GM20431 (cell line): ENCODE results near the gene BTK.

ENCODE experiments used
- in situ Hi-C: fragments of 300-500 bp; cut with MseI, MboI; formaldehyde crosslinking; loops from one replicate; pipeline ENCODE4 v1.15.0; 2020; ENCODE audit warnings: low sequenced_read_pairs; ENCODE audit not compliant: unreplicated experiment

BTK gene

DNA sequence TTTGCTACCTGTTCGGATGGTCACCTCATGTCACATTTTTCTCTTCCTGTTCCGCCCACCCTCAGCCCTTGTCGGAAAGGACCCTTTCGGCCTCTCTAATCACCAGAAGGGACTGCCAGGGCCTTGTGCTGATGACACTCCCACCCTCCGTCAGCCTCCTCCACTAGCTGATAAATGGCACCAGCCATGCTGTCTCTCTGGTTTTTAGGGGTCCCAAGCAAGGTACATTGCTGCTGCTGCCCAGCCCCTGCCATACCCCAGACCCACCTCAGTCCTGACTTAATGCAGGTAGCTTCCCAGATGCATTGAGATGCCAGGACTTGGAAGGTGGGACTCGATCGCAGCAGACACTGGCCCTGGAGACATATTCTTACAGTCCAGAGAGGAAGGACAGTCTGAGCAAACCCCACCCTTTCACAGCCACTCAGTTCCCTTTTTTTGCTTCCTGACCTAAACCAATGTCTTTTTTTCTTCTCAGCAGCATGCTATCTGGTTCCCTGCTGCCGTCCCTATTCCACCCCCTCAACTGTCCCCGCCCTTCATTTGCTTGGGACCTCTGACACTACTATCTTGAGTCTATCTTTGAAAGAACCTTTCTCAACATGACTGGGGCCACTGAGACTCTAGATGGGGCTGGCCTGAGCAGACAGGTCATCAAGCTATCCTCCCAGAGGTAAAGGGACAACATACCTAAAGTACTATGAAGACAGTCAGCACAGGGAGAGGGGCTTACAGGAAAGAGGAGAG is at the start of gene BTK:
TSS of gene BTK (minus strand) at position 397 of the 747 bp plus-strand sequence. CDS start 10,907 bp downstream, outside the sequence.
- in situ Hi-C loops = no loop called here

GRCh38 chrX:101430457-101431078 is 44.6 kb upstream of the BTK start:
- in situ Hi-C loops = loop anchor here (25.0 kb wide), 1 partner anchor 357 kb away; no protein-coding TSS in a partner anchor

DNA sequence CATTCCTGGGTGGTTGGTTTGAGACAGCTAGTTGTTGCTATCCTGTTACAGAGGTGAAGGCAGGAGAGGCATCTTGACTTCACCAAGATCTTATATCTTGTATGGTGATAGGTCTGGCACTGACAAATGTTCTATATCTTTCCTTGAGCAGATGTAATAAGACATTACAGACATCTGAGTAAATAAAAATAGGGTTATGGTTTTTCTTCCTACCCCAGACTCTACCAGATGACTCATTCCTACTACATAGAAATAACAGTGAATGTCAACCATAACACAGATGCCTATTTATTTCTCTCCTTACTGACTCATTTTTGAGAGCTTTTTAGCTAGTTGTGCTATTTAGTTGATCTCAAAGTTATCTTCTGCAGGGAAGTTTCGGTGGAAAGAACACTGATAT is 43.9 kb upstream of the BTK start:
- in situ Hi-C loops = loop anchor here (25.0 kb wide), 1 partner anchor 357 kb away; no protein-coding TSS in a partner anchor

- in situ Hi-C loops = loop anchor here (25.0 kb wide), 1 partner anchor 359 kb away; no protein-coding TSS in a partner anchor
These were observed 42.0 kb upstream of the BTK start for GRCh38 chrX:101427954-101428353.

- in situ Hi-C loops = no loop called here
These were observed 33.5 kb upstream of the BTK start for GRCh38 chrX:101419489-101419888.

- in situ Hi-C loops = no loop called here
These were observed 32.2 kb upstream of the BTK start for GRCh38 chrX:101417981-101418841.

- in situ Hi-C loops = no loop called here
These were observed 31.2 kb upstream of the BTK start for GRCh38 chrX:101417190-101417589.

DNA sequence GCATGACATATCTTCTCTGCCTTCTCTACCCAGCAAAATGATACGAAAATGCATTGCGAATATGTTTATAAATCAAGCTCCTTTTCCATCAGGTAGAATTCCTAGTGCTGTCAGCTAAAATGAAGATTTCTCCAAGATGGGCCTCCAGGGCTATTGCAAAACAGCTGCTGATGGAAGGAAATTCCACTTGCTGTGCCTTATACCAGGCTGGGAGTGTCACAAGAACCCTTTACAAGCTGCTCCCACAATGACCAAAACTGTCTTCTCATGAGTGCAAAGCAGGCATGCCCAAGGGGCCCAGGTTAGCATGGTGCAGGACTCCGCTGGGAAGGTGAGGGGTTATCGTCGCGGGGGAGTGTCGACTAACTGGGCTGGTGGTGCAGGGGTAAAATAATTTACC is 30.7 kb upstream of the BTK start:
- in situ Hi-C loops = no loop called here

GRCh38 chrX:101415180-101416145 is 29.5 kb upstream of the BTK start:
- in situ Hi-C loops = no loop called here

DNA sequence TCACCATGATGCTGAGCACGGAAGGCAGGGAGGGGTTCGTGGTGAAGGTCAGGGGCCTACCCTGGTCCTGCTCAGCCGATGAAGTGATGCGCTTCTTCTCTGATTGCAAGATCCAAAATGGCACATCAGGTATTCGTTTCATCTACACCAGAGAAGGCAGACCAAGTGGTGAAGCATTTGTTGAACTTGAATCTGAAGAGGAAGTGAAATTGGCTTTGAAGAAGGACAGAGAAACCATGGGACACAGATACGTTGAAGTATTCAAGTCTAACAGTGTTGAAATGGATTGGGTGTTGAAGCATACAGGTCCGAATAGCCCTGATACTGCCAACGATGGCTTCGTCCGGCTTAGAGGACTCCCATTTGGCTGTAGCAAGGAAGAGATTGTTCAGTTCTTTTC is 26.0 kb upstream of the BTK start:
- in situ Hi-C loops = no loop called here

DNA sequence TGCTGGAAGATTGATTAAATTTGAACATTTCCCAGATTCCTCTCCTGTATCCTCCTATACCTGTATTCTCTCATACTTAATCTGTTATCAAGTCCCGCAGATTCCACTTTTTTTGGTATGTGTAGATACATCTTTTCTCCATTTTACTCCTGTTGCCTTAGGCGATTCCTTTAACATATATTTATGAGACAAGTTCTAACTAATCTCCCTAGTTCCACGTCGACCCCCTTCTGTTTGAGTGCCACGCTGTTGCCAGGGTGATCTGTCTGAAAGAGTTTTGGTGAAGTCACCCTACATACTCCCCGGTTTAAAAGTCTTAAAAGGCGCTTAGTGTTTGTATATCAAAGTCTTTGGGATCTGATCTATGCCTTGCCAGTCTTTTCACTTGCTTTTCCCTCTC is 24.5 kb upstream of the BTK start:
- in situ Hi-C loops = no loop called here

GRCh38 chrX:101409043-101409442 is 23.1 kb upstream of the BTK start:
- in situ Hi-C loops = no loop called here

DNA sequence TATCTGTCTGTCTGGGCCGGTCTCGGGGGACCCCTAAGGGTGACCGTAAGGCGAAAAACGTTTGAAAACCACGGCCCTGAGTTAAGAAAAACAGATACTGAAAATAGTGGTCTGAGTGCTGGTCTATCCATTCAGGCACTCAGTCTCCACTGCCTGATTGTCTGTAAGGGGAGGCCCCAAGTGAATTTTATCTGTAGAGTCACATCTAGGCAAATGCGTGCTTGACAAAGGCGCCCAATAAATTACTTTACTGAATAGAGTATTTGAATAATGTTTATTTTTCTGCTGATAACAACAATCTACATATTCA is 22.5 kb upstream of the BTK start:
- in situ Hi-C loops = no loop called here

DNA sequence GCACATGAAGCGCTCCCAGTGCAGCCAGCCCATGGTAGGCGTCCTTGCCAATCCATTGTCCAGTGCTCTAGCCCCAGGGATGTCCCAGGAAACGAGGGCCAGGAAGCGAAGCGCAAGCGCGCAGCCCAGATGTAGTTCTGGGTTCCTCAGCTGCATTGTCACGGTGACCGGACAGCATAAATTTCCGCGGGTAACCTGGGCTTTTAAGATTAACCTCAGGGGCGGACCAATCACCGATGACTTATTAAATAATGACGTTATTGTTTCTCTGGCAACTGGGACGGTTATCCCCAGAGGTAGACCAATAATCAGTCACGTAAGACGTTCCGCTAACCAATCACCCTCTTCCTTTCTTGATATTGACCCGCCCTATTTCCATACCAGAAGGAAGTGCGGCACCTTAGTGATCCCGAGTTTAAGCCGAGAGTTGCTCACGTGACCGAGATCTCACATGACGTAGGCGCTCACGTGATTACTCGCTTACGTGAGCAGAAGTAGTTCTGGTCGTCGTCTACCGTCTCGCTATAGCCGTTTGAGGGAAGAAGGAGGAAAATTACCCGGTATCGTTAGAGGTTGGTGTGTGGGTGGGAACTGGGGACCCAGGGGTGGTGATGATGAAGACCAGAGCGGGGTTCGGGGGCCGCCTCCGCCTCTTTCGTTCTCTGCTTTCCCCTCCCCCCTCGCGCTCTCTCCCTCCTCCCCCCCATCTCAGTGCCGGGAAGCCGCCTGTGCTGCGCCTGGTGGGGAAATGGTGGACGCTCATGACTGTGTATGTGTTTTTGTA is 21.9 kb upstream of the BTK start, which contains the start of the genes GLA and HNRNPH2:
TSS of gene GLA (minus strand) at position 178 of the 784 bp plus-strand sequence. CDS start at position 156, 22 bp downstream.
TSS of gene HNRNPH2 (plus strand) at position 475 of the 784 bp plus-strand sequence. CDS start 3,767 bp downstream, outside the sequence.
- in situ Hi-C loops = no loop called here

DNA sequence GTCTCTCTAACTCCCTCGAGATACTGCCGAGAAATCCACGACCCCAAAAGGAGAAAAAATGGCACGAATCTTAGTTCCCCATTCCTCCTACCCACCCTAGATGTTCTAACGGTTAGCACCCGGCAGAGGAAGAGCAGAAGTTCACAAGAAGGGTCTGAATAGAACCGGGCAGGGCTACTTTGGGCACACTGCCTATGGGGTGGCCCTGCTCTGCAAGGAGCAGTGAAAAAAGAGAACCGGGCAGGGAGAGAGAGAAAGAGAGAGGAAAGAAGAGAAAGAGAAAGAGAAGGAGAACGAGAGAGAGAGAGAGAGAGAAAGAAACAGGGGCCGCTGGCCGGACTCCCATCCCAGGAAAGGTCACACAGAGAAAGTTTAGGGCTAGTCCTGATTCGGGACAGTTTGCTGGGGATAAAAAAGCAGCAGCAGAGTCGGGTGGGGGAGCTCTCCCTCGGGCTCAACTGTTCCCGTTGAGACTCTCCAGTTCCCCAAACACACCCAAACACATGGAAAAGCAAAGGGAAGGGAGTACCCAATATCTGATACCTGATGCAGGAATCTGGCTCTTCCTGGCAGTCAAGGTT is 21.3 kb upstream of the BTK start:
- in situ Hi-C loops = no loop called here

- in situ Hi-C loops = no loop called here
These were observed 13.8 kb upstream of the BTK start for GRCh38 chrX:101399825-101400224.

- in situ Hi-C loops = no loop called here
These were observed 12.7 kb upstream of the BTK start for GRCh38 chrX:101398694-101399093.

DNA sequence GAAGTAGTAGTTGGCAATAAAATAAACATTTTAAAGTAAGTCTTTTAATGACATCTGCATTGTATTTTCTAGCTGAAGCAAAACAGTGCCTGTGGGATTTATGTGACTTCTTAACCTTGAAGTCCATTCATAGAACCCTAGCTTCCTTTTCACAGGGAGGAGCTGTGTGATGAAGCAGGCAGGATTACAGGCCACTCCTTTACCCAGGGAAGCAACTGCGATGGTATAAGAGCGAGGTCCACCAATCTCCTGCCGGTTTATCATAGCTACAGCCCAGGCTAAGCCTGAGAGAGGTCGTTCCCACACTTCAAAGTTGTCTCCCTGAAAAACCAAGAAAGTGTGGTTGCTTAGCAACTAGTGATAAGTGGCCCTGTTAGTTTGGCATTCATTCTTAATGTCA is 11.8 kb upstream of the BTK start:
- in situ Hi-C loops = no loop called here
